ENCODE measurements around the gene SKI.
"Not testable (repeated sequence)": the region's sequence is repeated elsewhere in the genome, so short reads cannot be mapped to it uniquely, and the experiment has no call there.

SKI gene

DNA sequence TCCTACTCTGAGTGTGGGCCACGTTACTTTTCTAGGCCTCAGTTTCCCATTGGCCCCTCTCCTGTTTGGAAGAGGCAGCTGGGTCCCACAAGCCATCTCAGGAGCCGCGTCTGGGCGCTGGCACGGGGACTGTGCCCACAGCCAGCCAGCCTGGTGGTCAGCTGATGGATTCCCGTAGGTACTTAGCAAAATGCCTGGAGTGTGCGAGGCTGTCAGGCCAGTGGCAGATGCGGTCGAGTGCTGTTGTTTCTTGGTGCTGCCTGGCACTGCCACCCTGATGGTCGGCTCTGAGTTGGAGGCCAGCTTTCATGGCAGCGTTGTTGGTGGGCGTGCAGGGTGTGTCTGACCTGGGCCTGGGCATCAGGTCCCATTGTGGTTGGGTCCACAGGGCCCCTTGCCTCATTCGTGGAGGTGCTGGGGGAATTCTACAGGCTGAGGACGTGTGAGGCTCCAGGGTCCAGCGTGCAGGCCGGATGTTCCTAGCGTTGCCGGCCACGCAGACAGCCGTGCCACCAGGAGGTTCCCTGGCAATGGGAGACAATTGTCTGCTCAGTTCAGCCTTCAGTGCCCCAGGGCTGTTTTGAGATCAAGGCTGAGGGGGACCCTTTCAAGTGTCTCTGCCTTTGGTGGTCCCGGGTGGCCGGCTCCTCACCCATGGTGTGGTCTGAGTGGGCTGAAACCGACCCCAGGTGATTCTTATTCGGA, 20.9 kb downstream of the SKI start:
- DNase-seq, result no peak

DNA sequence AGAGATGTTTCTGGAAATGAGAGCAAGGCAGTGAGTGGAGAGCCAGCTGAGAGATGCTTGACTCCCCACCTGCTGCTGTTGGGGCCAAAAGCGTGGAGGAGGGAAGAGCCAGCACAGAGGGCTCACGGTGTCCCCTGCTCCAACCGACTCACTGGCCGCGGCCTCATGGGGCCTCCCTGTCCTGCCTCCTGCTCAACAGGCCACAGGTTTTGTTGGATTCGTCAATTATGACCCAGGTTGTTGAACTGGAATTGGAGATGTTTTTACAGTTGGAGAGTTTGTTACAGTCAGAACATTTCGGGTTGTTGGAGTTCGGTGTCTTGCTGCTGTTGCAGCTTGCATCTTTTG, 21.4 kb downstream of the SKI start:
- no peak for DNase-seq

DNA sequence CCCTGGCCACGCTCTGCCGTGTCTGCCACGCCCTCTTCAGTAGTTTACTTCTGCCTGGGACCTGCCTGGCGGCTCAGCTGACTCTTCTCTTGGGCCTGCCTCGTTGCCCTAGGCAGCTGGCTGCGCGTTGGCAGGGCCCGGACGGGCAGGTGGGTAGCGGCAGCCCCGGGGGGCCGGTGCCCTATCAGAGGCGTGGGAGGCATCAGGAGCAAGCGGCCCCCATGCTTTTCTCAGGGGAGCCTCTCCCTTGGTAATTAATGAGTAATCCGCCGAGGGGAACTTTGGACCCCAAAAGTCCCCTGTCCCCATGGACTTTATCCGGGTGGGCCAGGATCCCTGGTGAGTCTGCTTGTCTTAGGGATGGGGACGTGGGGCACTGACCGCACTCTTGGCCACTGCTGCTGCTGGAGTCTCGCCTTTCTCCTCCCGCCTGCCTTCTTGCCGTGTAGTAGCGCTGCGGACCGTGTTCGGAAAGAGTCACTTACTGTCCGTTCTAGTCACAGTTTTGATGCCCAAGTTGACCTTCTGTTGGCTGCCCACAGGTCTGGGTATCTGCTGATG, 22.7 kb downstream of the SKI start:
- DNase-seq, result no peak

DNA sequence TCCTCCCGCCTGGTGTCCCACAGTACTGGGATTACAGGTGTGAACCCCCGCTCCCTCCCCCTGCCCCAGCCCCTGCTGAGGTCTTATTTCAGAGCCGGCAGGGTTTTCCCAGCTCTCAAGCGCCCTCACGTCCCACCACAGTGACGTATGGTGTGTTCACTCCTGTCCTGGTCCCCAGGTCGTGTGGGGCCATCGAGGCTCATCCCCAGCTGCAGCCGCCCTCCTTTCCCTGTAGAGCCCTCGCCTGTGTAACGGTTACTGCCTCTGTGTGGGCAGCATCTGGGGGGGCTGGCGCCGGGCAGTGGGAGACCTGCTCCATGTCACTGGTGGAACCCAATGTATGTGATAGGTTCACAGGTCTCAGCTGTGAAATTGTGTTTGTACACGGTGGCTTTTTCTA, 23.2 kb downstream of the SKI start:
- no peak for DNase-seq

DNA sequence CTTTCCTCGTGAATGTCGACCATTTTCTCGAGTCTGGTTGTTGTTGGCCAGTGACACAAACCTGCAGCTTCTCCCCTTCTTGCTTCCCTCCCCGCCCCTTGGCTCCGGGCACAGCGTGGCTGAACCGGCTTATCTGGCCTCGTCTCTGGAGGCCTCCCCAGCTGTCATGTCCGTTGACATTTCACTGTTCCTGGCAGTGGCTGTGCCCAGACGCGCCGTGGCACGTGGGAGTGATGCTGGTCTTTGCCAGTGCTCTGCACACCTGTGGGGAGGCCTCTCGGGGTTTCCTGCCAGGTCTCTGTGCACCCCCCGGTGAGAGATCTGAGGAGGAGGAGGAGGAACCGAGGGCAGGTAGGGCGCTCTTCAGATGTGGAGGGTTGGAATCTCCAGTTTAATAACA, 23.7 kb downstream of the SKI start:
- no peak for DNase-seq

DNA sequence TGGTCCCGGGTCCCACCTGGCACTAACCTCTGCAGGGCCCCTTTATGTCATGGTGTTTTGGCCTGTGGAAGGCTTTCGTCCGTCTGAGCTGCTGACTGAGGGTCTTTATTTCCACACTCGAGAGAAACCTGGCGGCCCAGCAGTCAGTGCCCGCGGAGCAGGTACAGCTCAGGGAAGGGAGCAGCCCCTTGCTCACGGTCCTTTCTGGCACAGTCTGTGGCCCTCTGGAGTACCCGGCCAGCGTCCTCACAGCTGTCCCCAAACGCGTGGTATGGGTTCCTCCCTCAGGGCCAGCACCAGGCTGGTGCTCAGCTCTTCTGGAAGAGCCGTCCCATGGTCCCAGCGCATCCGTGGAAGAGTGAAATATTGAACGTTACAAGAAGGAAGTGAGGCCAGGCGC, 24.3 kb downstream of the SKI start:
- DNase-seq, result no peak

DNA sequence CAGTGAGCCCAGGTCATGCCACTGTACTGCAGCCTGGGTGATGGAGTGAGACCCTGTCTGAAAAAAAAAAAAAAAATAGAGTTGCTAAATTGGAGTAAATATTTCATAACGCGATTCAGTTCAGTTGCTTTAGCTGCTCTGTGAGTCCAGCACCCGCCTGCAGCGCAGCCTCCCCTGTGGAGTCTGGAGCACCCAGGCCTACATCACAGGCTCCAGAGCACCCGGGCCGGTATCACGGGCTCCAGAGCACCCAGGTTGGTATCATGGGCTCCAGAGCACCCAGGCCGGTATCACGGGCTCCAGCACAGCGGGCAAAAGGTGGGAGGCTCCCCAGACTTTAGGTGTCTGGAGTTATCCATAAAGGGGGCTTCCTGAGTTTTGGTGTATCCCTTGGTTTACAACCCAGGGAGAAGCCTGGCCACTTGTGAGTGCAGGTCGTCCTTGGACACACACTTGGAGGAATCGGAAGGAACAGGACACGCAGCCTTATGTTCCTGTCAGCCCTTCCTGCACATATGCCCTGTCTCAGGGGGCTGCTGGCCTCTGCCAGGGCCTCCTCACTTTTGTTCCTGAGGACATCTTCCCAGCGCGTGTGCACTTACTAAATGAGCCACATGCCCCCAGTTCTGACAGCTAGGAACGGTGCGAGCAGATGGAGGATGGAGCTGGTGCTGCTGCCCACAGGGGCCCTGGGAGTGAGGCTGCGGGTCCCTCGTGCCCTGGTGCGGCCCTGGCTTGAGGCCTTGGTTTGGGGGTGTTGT, 25.1 kb downstream of the SKI start:
- no peak for DNase-seq

DNA sequence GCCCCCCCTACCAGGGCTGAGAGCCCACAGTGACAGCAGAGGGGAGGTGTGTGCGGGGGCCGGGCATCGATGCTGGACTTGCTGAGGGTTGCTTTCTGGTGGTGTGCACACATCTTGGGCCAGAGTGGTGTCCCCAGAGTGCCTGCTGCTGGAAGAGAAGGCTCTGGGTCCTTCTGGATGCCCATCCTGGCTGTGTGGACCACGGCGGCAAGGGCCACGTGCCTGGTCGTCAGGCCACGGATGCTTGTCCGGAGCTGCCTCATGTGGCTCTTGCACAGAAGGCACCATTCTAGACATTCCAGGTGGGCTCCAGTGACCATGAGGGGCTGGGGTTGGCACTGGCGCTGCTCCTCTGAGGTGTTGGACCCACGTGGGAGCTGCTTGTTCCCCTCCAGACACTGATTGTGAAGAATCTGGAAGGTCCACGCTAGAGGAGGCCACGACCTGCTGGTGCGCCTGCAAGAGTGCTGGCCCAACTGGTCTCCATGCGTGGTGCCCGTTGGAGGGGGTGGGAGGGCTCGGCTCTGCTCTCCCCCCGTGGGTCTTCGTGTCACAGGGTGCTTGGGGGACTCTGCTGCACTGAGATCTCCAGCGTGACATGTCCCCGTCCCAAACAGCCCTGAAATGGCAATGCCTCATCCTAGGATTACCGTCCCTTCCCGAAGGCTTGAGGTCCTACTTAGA, 25.8 kb downstream of the SKI start:
- DNase-seq, result no peak

DNA sequence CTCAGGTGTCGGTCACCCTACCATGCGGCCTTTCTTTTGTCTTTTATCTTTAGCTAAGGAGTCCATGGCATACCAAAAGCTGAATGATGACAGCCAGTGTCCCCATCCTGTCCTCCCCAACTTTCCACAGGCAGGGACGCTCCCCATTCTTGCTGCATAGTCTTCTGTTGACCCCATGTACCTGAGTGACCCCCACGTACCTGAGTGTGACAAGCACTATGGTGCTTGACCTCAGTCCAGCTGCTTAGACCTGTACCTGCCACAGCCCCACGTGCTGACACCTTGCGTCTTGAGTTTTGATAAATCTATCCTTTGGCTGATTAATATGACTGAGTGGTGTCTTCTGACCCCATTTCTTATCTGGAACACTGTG, 26.9 kb downstream of the SKI start:
- no peak for DNase-seq

DNA sequence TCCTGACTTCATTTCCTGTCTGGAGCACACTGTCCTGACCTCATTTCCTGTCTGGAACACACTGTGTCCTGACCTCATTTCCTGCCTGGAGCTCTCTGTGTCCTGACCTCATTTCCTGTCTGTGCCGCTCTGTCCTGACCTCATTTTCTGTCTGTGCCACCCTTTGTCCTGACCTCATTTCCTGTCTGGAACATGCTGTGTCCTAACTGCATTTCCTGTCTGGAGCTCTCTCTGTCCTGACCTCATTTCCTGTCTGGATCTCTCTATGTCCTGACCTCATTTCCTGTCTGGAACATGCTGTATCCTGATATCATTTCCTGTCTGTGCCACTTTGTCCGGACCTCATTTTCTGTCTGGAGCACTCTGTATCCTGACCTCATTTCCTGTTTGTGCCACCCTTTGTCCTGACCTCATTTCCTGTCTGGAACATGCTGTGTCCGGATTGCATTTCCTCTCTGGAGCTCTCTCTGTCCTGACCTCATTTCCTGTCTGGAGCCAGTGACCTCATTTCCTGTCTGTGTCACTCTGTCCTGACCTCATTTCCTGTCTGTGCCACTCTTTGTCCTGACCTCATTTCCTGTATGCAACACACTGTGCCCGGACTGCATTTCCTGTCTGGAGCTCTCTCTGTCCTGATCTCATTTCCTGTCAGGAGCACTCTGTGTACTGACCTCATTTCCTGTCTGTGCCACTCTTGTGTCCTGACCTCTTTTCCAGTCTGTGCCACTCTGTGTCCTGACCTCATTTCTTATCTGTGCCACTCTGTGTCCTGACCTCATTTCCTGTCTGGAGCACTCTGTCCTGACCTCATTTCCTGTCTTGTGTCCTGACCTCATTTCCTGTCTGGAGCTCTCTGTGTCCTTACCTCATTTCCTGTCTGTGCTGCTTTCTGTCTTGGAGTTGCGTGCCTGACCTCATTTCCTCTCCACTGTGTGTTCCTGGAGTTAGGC, 27.6 kb downstream of the SKI start:
- DNase-seq, result peak in 3 of 4 experiments; percentile 29 to 64 (median 54)

DNA sequence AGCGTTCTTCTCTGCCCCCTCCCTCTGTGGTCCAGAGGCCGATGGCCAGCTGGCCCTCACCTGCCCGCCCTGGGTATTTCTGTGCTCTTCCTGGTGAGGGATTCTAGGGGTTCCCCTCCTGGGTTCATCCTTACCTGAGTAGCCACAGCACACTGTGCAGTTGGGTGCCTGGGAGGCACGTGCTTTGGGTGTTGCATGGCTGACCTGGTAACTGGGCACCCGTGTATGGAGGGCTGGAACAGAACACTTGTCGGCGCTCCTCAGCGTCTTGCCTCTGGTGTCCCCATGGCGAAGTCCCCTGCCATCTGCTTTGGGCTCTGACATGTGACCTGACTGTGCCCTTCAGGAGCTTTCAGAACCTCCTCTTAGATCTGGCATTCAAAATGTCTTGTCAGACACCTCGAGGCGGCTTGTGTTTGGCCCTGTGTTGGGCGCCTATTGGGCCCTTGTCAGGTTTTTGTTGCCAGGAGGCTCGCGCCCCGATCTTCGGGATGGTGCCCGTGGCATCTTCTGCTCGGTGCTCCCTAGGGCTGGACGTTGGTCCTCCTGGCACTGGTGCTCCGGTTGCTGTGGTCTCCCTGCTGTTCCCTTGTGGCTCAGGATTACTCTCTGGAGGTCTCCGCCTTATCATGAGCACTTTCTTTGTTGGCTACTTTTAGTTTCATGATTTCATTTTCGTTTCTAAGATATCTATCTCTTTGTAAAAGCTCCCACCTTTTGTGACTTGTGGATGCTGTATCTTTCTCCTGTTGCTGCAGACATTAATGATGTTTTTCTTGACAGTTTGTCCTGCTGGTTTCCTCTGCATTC, 28.5 kb downstream of the SKI start:
- no peak for DNase-seq

DNA sequence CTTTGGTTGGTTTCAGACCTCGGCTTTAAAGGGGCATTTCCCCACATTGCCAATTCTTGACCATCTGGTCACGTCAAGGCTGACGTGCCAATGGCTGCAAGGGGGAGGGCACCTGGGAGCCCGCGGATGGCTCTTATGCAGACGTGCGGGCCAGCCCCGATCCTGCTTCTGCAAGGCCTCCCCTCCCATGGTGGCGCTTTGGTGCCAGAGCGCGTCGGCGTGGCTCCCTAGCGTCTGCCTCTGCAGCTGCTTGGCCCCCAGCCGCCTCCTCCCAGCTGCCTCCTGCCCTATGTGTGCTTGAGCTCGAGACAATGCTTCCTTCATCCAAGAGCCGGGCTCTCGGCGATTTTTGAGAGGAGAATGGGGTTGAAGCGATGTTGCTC, 29.1 kb downstream of the SKI start:
- DNase-seq, result no peak

DNA sequence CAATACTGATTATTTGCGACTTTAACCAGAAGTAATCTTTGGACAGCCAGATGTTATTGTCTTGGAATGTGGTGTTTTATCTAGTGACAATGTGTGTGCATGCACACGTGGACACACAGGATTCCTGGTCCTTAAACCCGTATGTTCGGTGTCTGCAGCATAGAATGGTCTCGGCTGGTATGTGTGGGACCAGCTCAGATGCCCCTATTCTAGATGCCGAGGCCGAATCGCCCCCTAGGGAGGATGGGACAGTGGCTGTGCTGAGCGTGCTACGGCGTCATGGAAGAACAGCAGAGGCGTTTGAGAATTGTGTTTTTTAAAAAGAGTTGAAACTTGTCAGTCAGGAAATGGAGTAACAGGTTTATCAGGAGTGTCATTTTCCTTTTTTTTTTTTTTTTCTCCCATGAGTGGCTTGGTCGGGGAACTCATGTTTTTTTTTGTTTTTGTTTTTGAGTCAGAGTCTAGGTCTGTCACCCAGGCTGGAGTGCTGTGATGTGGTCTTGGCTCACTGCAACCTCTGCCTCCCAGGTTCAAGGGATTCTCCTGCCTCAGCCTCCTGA, 30.1 kb downstream of the SKI start:
- no peak for DNase-seq

DNA sequence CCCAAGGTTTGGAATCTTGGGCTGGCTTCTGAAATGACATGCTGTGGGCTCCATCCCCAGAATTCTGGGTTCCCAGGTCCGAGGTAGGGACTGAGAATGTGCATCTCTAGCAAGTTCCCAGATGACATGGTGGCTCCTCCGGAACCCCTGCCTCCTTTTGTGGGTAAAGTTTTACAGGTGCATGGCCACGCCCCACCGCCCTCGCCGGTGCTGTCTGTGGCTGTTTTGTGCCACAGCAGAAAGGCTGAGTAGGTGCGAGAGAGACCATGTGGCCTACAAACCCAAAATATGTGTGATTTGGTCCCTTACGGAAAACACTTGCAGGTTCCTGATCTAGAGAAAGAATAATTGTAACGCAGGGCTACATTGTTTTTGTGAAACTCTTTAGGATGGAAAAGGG, 30.9 kb downstream of the SKI start:
- DNase-seq, result peak in 2 of 4 experiments; percentile 34 to 35

DNA sequence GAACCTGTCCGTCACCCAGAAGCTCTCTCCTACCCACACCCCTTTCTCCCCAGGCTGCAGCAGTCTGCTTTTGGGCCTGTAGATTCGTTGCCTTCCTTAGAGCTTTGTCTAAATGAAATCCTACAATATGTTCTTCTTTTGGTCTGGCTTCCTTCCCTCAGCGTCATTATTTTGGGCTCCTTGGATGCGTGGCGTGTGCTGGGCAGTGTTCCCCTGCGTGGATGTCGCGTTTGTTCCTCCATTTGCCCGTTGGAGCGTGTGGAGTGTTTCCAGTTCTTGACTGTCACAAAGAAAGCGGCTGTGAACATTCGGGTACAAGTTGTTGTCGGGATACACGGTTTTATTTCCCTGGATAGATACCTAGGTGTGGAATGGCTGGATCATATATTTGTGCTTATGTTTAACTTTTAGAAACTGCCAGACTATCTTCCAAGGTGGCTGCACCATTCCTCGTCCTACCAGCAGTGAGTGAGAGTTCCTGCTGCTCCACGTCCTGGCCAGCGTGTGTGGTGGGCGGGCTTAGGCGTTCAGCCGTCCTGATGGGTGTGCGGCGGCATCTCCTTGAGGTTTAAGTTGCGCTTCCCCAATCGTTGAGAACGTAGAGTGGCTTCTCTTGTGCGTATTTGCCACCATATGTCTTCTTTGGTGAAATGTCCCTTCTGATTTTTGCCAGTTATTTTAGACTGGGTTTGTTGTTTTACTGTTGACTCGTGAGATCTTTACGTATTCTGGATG, 31.7 kb downstream of the SKI start:
- no peak for DNase-seq

DNA sequence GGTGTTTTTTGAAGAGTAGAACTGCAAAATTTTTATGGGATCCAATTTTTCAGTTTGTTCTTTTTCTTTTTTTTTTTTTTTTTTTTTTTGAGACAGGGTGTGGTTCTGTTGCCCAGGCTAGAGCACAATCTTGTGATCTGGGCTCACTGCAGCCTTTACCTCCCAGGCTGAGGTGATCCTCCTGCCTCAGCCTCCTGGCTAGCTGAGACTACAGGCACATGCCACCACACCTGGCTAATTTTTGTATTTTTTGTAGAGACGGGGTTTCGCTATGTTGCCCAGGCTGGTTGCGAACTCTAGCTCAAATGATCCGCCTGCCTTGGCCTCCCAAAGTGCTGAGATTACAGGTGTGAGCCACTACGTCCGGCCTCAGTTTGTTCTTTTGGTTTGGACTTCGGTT, 32.4 kb downstream of the SKI start:
- not testable (repeated sequence) for DNase-seq

DNA sequence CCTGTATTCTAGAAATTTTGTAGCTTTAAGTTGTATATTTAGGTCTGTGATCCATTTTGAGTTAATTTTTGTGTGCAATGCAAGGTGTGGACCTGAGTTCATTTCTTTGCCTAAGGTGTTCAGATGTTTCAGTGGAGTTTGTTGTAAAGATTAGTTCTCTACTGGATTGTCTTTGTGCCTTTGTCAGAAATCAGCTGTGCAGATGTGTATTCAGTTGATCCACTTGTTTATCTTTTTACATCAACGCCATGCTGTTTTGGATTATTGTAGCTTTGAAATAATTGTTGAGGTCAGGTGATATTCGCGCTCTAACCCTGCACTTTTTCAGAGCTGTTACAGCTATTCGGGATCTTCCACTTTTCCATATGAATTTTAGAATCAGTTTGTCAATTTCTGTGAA, 32.8 kb downstream of the SKI start:
- no peak for DNase-seq

DNA sequence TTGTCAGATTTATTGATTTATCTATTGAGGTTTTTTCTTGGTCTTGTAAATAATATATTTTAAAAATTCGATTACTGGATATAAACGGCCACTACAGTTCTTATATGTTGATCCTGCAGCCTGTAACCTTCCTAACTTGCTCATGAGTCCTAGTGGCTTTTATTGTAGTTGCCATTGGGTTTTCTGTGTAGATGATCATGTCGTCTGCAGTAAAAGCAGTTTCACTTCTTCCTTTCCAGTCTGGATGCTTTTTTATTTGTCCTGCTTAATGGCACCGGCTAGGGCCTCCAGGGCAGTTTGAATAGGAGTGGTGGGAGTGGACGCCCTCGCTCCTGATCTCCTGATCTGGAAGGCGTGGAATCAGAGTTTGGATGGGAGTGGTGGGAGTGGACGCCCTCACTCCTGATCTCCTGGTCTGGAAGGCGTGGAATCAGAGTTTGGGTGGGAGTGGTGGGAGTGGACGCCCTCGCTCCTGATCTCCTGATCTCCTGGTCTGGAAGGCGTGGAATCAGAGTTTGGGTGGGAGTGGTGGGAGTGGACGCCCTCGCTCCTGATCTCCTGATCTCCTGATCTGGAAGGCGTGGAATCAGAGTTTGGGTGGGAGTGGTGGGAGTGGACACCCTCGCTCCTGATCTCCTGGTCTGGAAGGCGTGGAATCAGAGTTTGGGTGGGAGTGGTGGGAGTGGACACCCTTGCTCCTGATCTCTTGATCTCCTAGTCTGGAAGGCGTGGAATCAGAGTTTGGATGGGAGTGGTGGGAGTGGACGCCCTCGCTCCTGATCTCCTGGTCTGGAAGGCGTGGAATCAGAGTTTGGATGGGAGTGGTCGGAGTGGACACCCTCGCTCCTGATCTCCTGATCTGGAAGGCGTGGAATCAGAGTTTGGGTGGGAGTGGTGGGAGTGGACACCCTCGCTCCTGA, 33.6 kb downstream of the SKI start:
- DNase-seq, result not testable (repeated sequence)

DNA sequence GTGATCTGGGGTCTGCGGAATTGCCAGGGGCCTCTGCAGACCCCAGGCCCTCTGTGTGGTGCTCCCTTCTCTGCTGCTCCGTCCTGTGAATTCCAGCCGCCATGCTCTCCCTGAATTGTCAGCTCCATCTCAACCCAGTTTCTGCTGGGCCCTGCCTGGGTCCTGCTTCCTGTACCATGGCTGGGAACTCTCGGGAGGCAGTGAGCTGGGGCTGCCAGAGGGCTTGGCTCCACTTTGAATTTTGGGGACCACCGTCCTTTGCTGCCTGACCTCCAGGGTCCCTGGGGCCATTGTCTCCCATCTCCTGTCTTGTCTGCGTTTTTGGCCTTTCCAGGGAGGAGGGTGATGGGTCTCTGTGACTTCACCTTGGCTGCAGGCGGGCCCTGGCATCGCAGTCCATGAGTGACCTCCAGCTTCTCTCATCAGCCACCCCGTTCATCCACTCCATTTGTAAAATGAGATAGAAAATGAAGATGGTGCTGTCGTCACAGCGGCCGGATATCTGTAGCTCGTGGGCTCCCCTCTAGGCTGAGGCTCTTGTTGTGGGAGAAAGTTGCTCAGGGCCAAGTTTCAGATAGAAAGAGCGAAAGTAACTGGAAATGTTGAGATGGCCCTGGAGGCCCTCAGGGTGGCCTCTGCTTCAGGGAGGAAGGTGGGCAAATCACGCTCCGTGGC, 38.3 kb downstream of the SKI start:
- no peak for DNase-seq

Measured in activated CD4-positive, CD25-positive, alpha-beta regulatory T cell (primary cell).